ENCODE results near the gene ZFP1.

ZFP1 gene

GRCh38 chr16:75148311-75149195 lies at the start of gene ZFP1:
ZFP1 (plus strand) TSS chr16:75148524; CDS start chr16:75152952, 4,428 bp downstream.
- peak; percentile 96 for DNase-seq

DNA sequence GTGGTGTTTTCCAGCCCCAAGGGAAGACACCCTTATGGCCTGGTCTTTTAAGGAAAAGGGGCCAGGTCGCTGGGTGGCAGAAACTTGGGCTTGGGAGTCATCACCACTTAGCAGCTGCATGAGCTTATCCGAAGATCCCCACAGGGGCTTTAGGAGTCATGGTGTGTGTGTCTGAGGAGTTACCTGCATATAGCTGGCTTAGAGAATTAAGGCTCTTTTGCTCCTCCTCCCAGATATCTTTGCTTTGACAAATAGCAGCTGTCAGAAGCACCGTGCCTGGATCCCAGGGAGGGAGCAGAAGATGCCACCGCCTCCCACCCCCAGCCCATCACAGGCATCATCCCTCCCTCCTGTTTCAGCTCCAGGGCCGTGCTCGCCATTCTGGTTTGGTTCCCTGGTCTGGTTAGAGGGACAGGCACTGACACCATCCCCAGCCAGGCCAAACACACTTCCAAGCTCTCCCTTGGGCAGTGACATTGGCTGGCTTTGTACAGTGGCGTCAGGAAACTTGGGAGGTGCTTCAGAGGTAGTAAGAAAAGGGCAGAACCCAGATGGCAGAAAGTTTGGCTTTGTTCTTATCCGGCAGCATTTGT lies 49.2 kb upstream of the ZFP1 start:
- no peak for DNase-seq

- no peak for DNase-seq
Measured at GRCh38 chr16:75099738-75100602, 48.4 kb upstream of the ZFP1 start.

DNA sequence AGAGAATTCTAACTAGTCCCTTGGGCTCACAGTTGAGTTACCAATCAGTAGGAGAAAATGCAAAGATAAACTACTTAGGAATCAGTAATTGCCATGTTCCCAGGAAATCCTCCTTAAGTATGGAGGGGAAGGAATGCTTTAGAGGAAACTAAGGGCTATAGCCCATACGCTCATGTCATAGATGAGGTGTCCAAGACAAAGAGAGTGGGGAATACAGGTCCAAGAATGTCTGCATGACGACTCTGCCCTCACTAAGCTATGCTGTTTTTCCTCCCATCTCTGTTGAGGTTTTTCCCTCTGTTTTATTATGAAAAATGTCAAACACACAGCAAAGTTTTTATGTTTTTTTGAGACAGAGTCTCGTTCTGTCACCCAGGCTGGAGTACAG lies 47.7 kb upstream of the ZFP1 start:
- no peak for DNase-seq

GRCh38 chr16:75101635-75102034 lies 46.7 kb upstream of the ZFP1 start:
- DNase-seq, result no peak

DNA sequence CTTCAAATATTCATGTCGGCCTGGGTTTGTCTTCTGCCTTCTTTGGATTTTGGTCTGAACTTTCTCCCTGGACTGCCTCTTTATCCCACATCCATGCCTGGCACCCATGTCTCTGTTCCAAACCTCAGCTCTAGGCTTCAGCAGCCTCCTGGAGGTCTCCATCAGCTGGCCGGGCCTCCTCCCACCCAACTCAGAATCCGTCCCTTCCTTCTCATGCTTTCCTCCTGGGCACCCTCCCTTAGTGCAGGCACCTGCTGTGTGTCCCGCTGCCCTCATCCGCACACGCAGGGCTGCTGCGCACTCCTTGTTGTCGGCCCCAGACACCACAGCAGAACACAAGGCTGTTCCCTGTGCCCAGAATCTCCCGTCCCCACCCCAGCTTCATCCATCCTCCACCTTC lies 45.7 kb upstream of the ZFP1 start:
- no peak for DNase-seq

- no peak for DNase-seq
Measured at GRCh38 chr16:75103994-75104393, 44.3 kb upstream of the ZFP1 start.

DNA sequence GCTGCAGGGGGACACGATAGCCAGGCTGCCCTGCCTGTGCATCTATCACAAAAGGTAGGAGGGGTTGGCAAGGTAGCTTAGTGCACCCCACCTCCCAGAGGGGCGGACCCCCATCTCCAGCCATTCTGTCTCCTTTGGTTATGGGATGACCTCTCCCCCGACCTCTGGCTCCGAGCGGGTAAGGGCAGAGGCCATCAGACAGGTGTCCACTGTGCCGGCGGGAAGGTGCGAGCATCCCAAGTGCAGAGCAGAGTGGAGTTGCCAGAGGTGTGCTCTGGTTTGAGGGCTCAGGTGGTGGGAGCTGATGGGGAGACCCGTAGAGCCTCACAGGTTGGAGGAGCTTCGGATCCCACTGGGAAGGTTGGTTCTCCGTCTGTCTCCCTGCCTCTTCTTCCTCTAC lies 43.5 kb upstream of the ZFP1 start:
- no peak for DNase-seq

GRCh38 chr16:75105306-75106061 lies 42.8 kb upstream of the ZFP1 start:
- DNase-seq, result no peak

DNA sequence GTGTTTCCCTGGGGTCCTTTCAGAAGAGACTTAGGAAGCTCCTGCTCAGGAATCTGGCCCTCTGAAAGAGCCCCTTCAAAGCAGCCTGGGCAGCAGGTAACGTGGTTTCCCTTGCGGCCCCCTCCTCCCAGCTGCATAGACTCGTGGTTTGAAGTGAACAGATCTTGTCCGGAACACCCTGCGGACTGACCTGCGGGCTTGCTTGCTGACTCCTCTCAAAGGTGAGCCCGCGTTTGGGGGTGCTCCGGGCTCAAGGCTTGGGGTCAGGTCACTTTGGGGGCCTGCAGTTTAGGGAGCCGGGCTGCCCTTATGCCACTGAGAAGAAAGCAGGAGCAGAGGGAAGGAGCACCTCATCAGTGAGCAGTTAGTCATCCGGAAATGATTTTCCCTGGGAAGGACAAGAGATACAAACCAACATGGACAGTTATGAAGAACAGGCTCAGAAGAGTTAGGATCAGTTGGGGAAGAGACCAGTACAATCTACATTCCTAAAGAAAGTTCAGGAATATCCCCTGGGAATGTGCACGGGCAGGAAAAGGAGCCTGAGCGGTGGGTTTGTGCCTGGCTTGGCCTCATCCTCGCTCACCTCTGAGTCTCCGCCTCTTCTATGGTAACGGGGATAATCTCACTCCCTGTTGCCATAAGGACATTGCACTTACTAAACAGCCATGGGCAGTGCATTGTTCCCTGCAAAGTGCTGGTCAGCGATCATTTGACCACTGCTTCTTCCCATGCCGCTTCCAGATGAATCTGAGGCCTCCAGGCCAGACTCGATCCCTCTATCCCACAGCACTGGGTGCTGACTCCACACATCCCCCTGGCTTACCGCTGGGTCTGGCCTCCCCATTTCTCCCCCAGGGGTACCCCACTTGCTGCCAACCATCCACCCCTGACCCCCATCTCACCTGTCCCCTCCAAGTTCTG lies 41.7 kb upstream of the ZFP1 start:
- DNase-seq, result no peak

GRCh38 chr16:75107505-75107904 lies 40.8 kb upstream of the ZFP1 start:
- DNase-seq, result no peak

GRCh38 chr16:75108792-75109731 lies 39.3 kb upstream of the ZFP1 start:
- peak; percentile 73 for DNase-seq

- DNase-seq, result no peak
Measured at GRCh38 chr16:75109732-75110243, 38.5 kb upstream of the ZFP1 start.

DNA sequence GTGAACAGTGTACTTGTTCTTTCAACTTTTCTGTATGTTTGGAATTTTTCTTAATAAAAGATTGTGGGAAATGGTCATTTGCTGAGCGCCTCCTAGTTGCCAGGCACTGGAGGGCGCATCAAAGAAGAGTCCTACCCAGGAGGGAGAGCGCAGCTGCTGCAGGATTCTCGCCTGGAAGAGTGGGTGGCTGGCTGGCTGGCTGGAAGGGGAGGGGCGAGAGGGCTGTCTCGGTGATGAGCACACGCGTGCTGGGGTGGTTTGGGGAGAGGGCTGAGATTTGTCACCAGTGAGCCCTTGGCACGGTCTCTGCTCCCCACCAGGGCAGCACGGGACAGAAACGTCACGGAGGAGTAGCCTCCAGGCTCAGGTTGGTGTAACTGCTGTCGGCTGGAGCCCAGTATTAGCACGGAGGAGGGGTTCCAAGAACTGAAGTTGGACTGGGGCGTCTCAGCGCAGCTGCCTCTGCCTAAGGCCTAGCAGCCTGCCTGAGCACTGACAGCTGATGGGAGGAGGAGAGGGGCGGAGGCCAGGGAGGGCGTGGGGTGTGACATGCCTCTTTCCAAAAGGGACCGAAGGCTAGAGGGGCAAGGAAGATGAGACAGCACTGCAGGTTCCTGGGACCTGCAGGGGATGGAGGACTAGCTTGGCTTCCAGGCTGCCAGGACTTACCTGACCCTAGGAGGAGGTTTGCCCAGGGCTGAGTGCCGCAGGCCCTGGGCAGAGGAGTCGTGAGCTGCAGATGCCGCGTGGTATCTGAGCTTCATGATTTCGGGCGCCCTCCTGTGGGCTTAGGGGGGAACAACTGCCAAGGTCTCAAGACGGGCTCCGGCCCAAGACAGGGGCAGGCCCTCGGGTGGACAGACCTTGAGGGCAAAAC lies 37.4 kb upstream of the ZFP1 start:
- peak; percentile 84 for DNase-seq

GRCh38 chr16:75111514-75111940 lies 36.8 kb upstream of the ZFP1 start:
- no peak for DNase-seq

GRCh38 chr16:75111961-75112733 lies 36.2 kb upstream of the ZFP1 start:
- no peak for DNase-seq

DNA sequence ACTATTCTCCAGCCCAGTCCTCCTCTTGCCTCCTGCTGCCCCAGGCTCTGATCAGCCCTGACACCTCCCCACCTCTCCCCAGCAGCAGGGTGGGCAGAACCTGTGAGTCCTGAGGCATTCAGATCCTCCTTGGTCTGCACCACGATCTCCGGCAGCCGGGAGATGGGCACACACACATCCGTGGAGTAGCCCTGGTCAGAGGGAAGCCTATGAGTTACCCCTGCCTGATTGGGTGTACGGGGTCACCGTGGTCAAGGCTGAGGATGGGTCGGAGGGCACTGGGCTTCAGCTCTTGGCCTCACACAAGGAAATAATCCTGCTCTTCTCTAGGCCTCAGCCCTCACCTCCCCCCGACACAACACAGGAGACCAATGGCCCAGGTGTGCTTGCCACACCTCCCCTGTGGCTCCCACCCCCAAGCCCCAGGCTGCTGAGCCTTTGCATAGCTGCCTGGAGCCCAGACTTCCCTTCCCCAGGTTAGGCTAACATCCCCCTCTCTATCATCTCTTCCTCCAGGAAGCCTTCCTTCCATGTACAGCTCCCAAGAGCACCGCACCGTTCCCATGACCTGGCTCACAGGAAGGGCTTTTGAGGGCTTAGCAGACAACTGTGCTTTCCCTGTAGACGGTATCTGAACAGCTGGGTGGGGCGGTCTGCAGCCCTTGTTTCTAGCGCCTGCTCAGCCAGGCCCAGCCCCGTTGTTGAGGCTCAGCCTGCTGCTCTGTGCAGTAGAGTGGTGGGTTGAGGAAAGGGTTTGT lies 35.4 kb upstream of the ZFP1 start:
- no peak for DNase-seq

Data from activated T-cell treated with anti-CD3 and anti-CD28 coated beads, Interleukin-2, amount 50 U/mL, for 1 hour (primary cell).